Nephron progenitor cell (in vitro differentiated cells): Measurements from ENCODE around the gene NAP1L5.
A peak's percentile ranks its signal among the peaks of the same experiment; 100 is the strongest.

Experiments
- DNase-seq: peaks from one replicate; pipeline ENCODE4 v3.0.0; 2021
- H3K27ac Mint-ChIP-seq: 2 replicates; pipeline ENCODE4 v1.8.0; 2021; ENCODE audit warnings: mild to moderate bottlenecking, moderate library complexity, mixed read lengths
- H3K27me3 Mint-ChIP-seq: 2 replicates; pipeline ENCODE4 v1.8.0; 2021; ENCODE audit warnings: mild to moderate bottlenecking, low read depth, mixed read lengths; ENCODE audit not compliant: poor library complexity
- H3K36me3 Mint-ChIP-seq: 2 replicates; pipeline ENCODE4 v1.8.0; 2021; ENCODE audit warnings: low read depth, mixed read lengths
- H3K4me1 Mint-ChIP-seq: 2 replicates; pipeline ENCODE4 v1.8.0; 2021; ENCODE audit warnings: mixed read lengths
- H3K4me3 Mint-ChIP-seq: 2 replicates; pipeline ENCODE4 v1.8.0; 2021; ENCODE audit warnings: mild to moderate bottlenecking, moderate library complexity, mixed read lengths
- H3K9me3 Mint-ChIP-seq: 2 replicates; pipeline ENCODE4 v1.8.0; 2021; ENCODE audit warnings: mild to moderate bottlenecking, moderate library complexity, mixed read lengths
- CTCF ChIP-seq: fragments of 200-600 bp; sonication (generic); IDR thresholded peaks from 2 replicates; pipeline ENCODE4 v1.5.0; 2021; ENCODE audit warnings: antibody characterized with exemption

NAP1L5 gene

GRCh38 chr4:88735564-88735963 is 37.9 kb upstream of the NAP1L5 start:
- peaks cover 40% of the 10 kb centered on the region for H3K4me1 Mint-ChIP-seq
- H3K36me3 Mint-ChIP-seq, result peaks cover 49% of the 10 kb centered on the region
- H3K27ac Mint-ChIP-seq, result no peak overlapping the region
- H3K27me3 Mint-ChIP-seq, result no peaks in the 10 kb centered on the region
- no peaks in the 10 kb centered on the region for H3K9me3 Mint-ChIP-seq
- H3K4me3 Mint-ChIP-seq, result no peak overlapping the region
- no peak for DNase-seq
- TF ChIP-seq CTCF, result no peak

GRCh38 chr4:88734403-88734949 is 36.8 kb upstream of the NAP1L5 start:
- no peak overlapping the region for H3K4me3 Mint-ChIP-seq
- TF ChIP-seq CTCF, result no peak
- no peak overlapping the region for H3K27ac Mint-ChIP-seq
- peaks cover 50% of the 10 kb centered on the region for H3K36me3 Mint-ChIP-seq
- DNase-seq, result no peak
- H3K4me1 Mint-ChIP-seq, result peaks cover 33% of the 10 kb centered on the region
- H3K27me3 Mint-ChIP-seq, result no peaks in the 10 kb centered on the region
- H3K9me3 Mint-ChIP-seq, result no peaks in the 10 kb centered on the region

- no peak for TF ChIP-seq CTCF
- H3K9me3 Mint-ChIP-seq, result no peaks in the 10 kb centered on the region
- no peak overlapping the region for H3K27ac Mint-ChIP-seq
- peaks cover 21% of the 10 kb centered on the region for H3K4me1 Mint-ChIP-seq
- no peak for DNase-seq
- no peak overlapping the region for H3K4me3 Mint-ChIP-seq
- no peaks in the 10 kb centered on the region for H3K27me3 Mint-ChIP-seq
- peaks cover 49% of the 10 kb centered on the region for H3K36me3 Mint-ChIP-seq
These were observed 35.2 kb upstream of the NAP1L5 start for GRCh38 chr4:88732714-88733368.

- H3K4me3 Mint-ChIP-seq, result no peak overlapping the region
- H3K27ac Mint-ChIP-seq, result no peak overlapping the region
- no peaks in the 10 kb centered on the region for H3K9me3 Mint-ChIP-seq
- peaks cover 6% of the 10 kb centered on the region for H3K4me1 Mint-ChIP-seq
- no peak for TF ChIP-seq CTCF
- H3K36me3 Mint-ChIP-seq, result peaks cover 62% of the 10 kb centered on the region
- H3K27me3 Mint-ChIP-seq, result no peaks in the 10 kb centered on the region
- no peak for DNase-seq
These were observed 33.8 kb upstream of the NAP1L5 start for GRCh38 chr4:88731381-88731780.

GRCh38 chr4:88730811-88731210 is 33.2 kb upstream of the NAP1L5 start:
- H3K27ac Mint-ChIP-seq, result peak overlapping the region; percentile 57
- H3K9me3 Mint-ChIP-seq, result no peaks in the 10 kb centered on the region
- peaks cover 68% of the 10 kb centered on the region for H3K36me3 Mint-ChIP-seq
- TF ChIP-seq CTCF, result no peak
- no peak for DNase-seq
- peaks cover under 1% of the 10 kb centered on the region for H3K4me1 Mint-ChIP-seq
- H3K4me3 Mint-ChIP-seq, result no peak overlapping the region
- H3K27me3 Mint-ChIP-seq, result no peaks in the 10 kb centered on the region

GRCh38 chr4:88729146-88729760 is 31.6 kb upstream of the NAP1L5 start:
- Mint-ChIP-seq H3K4me3 (no peak overlapping the region), H3K4me1 (no peaks in the 10 kb centered on the region), H3K27ac (no peak overlapping the region), H3K27me3 (no peaks in the 10 kb centered on the region), H3K9me3 (no peaks in the 10 kb centered on the region), H3K36me3 (peaks cover 66% of the 10 kb centered on the region)
- TF ChIP-seq CTCF, result no peak
- no peak for DNase-seq
